Skeletal muscle satellite cell (primary cell): ENCODE measurements around the gene ADGRL3. TPM values are rescaled to one million over a fixed set of nuclear protein-coding genes. Genes with fewer than 3 reads are reported as not detected.

Source experiments
- H3K27me3 ChIP-seq: 2 replicates; pipeline ENCODE4 v1.7.0; 2013; ENCODE audit warnings: low read length; ENCODE audit not compliant: control insufficient read depth, insufficient read depth
- H3K36me3 ChIP-seq: 2 replicates; pipeline ENCODE4 v1.7.0; 2013; ENCODE audit warnings: mild to moderate bottlenecking, control low read depth, low read length; ENCODE audit not compliant: insufficient read depth
- H3K4me1 ChIP-seq: 2 replicates; pipeline ENCODE4 v1.7.0; 2013; ENCODE audit warnings: low read length; ENCODE audit not compliant: control insufficient read depth, insufficient read depth
- H3K4me2 ChIP-seq: 2 replicates; pipeline ENCODE4 v1.7.0; 2013; ENCODE audit warnings: mild to moderate bottlenecking, low read length
- H3K4me3 ChIP-seq: 2 replicates; pipeline ENCODE4 v1.7.0; 2013; ENCODE audit warnings: low read length
- H3K9ac ChIP-seq: 2 replicates; pipeline ENCODE4 v1.7.0; 2013; ENCODE audit warnings: mild to moderate bottlenecking, low read depth, low read length, moderate library complexity
- H3K9me3 ChIP-seq: replicated peaks from 2 replicates; pipeline ENCODE4 v1.7.0; 2013; ENCODE audit warnings: mild to moderate bottlenecking, control low read depth, low read length
- total RNA-seq: library from RNA; depleted of rRNA; stranded (reverse); fragments of >200 nt; gene quantifications from 2 replicates; pipeline ENCODE4 v1.2.3, GENCODE V29; 2012; rRNA removed

Gene ADGRL3
- total RNA-seq: under 0.01 TPM in 1 of 2 replicates, not detected in the other

- Histone ChIP-seq H3K4me1 (peaks cover 17% of the 10 kb centered on the region), H3K4me2 (peak within 1 kb of the TSS; percentile 95), H3K9ac (no peak within 1 kb of the TSS), H3K4me3 (peak within 1 kb of the TSS; percentile 69), H3K9me3 (no peaks in the 10 kb centered on the region), H3K36me3 (no peaks in the 10 kb centered on the region), H3K27me3 (peaks cover 74% of the 10 kb centered on the region)
These were observed at the start of gene ADGRL3 for GRCh38 chr4:61200187-61200915. Gene ADGRL3, plus strand, starts transcription at chr4:61200326.

- no peak overlapping the region for H3K9ac ChIP-seq
- H3K4me1 ChIP-seq: no peaks in the 10 kb centered on the region
- no peaks in the 10 kb centered on the region for H3K27me3 ChIP-seq
- no peaks in the 10 kb centered on the region for H3K36me3 ChIP-seq
- H3K4me2 ChIP-seq: no peak overlapping the region
- no peaks in the 10 kb centered on the region for H3K9me3 ChIP-seq
- H3K4me3 ChIP-seq: no peak overlapping the region
These were observed 47.7 kb upstream of the ADGRL3 start for GRCh38 chr4:61152433-61152832.

- Histone ChIP-seq H3K4me3 (no peak overlapping the region), H3K9ac (no peak overlapping the region), H3K9me3 (no peaks in the 10 kb centered on the region), H3K4me1 (no peaks in the 10 kb centered on the region), H3K36me3 (no peaks in the 10 kb centered on the region), H3K4me2 (no peak overlapping the region), H3K27me3 (no peaks in the 10 kb centered on the region)
These were observed 39.6 kb upstream of the ADGRL3 start for GRCh38 chr4:61160478-61160877.

GRCh38 chr4:61162116-61162515 lies 38.0 kb upstream of the ADGRL3 start:
- H3K4me2 ChIP-seq: no peak overlapping the region
- H3K27me3 ChIP-seq: no peaks in the 10 kb centered on the region

GRCh38 chr4:61173799-61174198 lies 26.3 kb upstream of the ADGRL3 start:
- Histone ChIP-seq H3K4me3 (no peak overlapping the region), H3K9me3 (no peaks in the 10 kb centered on the region), H3K4me1 (no peaks in the 10 kb centered on the region), H3K9ac (no peak overlapping the region), H3K27me3 (no peaks in the 10 kb centered on the region), H3K36me3 (no peaks in the 10 kb centered on the region), H3K4me2 (no peak overlapping the region)

More at GRCh38 chr4:61162116-61162515, 38.0 kb upstream of the ADGRL3 start:
- Histone ChIP-seq H3K36me3 (no peaks in the 10 kb centered on the region), H3K4me1 (no peaks in the 10 kb centered on the region), H3K9me3 (no peaks in the 10 kb centered on the region), H3K4me3 (no peak overlapping the region), H3K9ac (no peak overlapping the region)

- Histone ChIP-seq H3K9me3 (no peaks in the 10 kb centered on the region), H3K4me1 (no peaks in the 10 kb centered on the region), H3K27me3 (no peaks in the 10 kb centered on the region), H3K4me2 (no peak overlapping the region), H3K4me3 (no peak overlapping the region), H3K36me3 (no peaks in the 10 kb centered on the region), H3K9ac (no peak overlapping the region)
These were observed 24.6 kb upstream of the ADGRL3 start for GRCh38 chr4:61175495-61175894.

- no peaks in the 10 kb centered on the region for H3K4me1 ChIP-seq
- H3K9me3 ChIP-seq: no peaks in the 10 kb centered on the region
- no peaks in the 10 kb centered on the region for H3K36me3 ChIP-seq
- H3K4me2 ChIP-seq: no peak overlapping the region
- peaks cover under 1% of the 10 kb centered on the region for H3K27me3 ChIP-seq
- no peak overlapping the region for H3K9ac ChIP-seq
- no peak overlapping the region for H3K4me3 ChIP-seq
These were observed 22.8 kb upstream of the ADGRL3 start for GRCh38 chr4:61177367-61177766.

- Histone ChIP-seq H3K27me3 (peaks cover 5% of the 10 kb centered on the region), H3K4me2 (no peak overlapping the region), H3K9me3 (no peaks in the 10 kb centered on the region), H3K9ac (no peak overlapping the region), H3K4me3 (no peak overlapping the region), H3K4me1 (no peaks in the 10 kb centered on the region), H3K36me3 (no peaks in the 10 kb centered on the region)
These were observed 19.7 kb upstream of the ADGRL3 start for GRCh38 chr4:61180405-61180804.

GRCh38 chr4:61182915-61183314 lies 17.2 kb upstream of the ADGRL3 start:
- Histone ChIP-seq H3K9me3 (no peaks in the 10 kb centered on the region), H3K4me1 (no peaks in the 10 kb centered on the region), H3K36me3 (no peaks in the 10 kb centered on the region), H3K9ac (no peak overlapping the region), H3K27me3 (peaks cover 5% of the 10 kb centered on the region), H3K4me2 (no peak overlapping the region), H3K4me3 (no peak overlapping the region)

- no peak overlapping the region for H3K9ac ChIP-seq
These were observed 14.8 kb upstream of the ADGRL3 start for GRCh38 chr4:61185288-61185687.

GRCh38 chr4:61192392-61192791 lies 7.7 kb upstream of the ADGRL3 start:
- Histone ChIP-seq H3K4me2 (no peak overlapping the region), H3K9ac (no peak overlapping the region), H3K27me3 (peaks cover 35% of the 10 kb centered on the region), H3K4me1 (no peaks in the 10 kb centered on the region), H3K9me3 (no peaks in the 10 kb centered on the region), H3K4me3 (no peak overlapping the region), H3K36me3 (no peaks in the 10 kb centered on the region)

More at GRCh38 chr4:61185288-61185687, 14.8 kb upstream of the ADGRL3 start:
- H3K9me3 ChIP-seq: no peaks in the 10 kb centered on the region
- H3K4me2 ChIP-seq: no peak overlapping the region
- H3K4me3 ChIP-seq: no peak overlapping the region
- H3K36me3 ChIP-seq: no peaks in the 10 kb centered on the region
- peaks cover 6% of the 10 kb centered on the region for H3K27me3 ChIP-seq
- H3K4me1 ChIP-seq: no peaks in the 10 kb centered on the region

GRCh38 chr4:61193863-61194262 lies 6.3 kb upstream of the ADGRL3 start:
- Histone ChIP-seq H3K27me3 (peaks cover 48% of the 10 kb centered on the region), H3K4me1 (no peaks in the 10 kb centered on the region), H3K4me2 (no peak overlapping the region), H3K4me3 (no peak overlapping the region), H3K9ac (no peak overlapping the region), H3K9me3 (no peaks in the 10 kb centered on the region), H3K36me3 (no peaks in the 10 kb centered on the region)
